ENCODE data around the gene SGMS1.

Gene SGMS1

GRCh38 chr10:50635286-50635685 lies 11.5 kb upstream of the SGMS1 start:
- no peak for DNase-seq

GRCh38 chr10:50634479-50634878 lies 10.7 kb upstream of the SGMS1 start:
- no peak for DNase-seq

GRCh38 chr10:50631052-50631451 lies 7.3 kb upstream of the SGMS1 start:
- DNase-seq = no peak

GRCh38 chr10:50629495-50630122 lies 5.9 kb upstream of the SGMS1 start:
- no peak for DNase-seq

- no peak for DNase-seq
Measured at GRCh38 chr10:50627896-50628295, 4.1 kb upstream of the SGMS1 start.

GRCh38 chr10:50627443-50627842 lies 3.7 kb upstream of the SGMS1 start:
- no peak for DNase-seq

GRCh38 chr10:50625649-50626132 lies 1.9 kb upstream of the SGMS1 start:
- DNase-seq = no peak

- no peak for DNase-seq
Measured at GRCh38 chr10:50624866-50625501, 1.2 kb upstream of the SGMS1 start.

- peak; percentile 63 for DNase-seq
Measured at GRCh38 chr10:50624413-50624865, 683 bp upstream of the SGMS1 start.

GRCh38 chr10:50622706-50623662 lies 772 bp downstream of the SGMS1 start:
- no peak for DNase-seq

- no peak for DNase-seq
Measured at GRCh38 chr10:50621968-50622705, 1.6 kb downstream of the SGMS1 start.

- DNase-seq = no peak
Measured at GRCh38 chr10:50620899-50621298, 2.9 kb downstream of the SGMS1 start.

- no peak for DNase-seq
Measured at GRCh38 chr10:50619882-50620281, 3.9 kb downstream of the SGMS1 start.

- no peak for DNase-seq
Measured at GRCh38 chr10:50619166-50619565, 4.6 kb downstream of the SGMS1 start.

- no peak for DNase-seq
Measured at GRCh38 chr10:50618624-50619023, 5.1 kb downstream of the SGMS1 start.

GRCh38 chr10:50615658-50616057 lies 8.1 kb downstream of the SGMS1 start:
- no peak for DNase-seq

- DNase-seq = peak; percentile 19
Measured at GRCh38 chr10:50614444-50615137, 9.2 kb downstream of the SGMS1 start.

GRCh38 chr10:50613726-50614443 lies 9.9 kb downstream of the SGMS1 start:
- DNase-seq = no peak

- no peak for DNase-seq
Measured at GRCh38 chr10:50613150-50613549, 10.6 kb downstream of the SGMS1 start.

GRCh38 chr10:50610368-50610767 lies 13.4 kb downstream of the SGMS1 start:
- DNase-seq = no peak

- no peak for DNase-seq
Measured at GRCh38 chr10:50607356-50607925, 16.3 kb downstream of the SGMS1 start.
